HEK293 (cell line): ENCODE data around the gene MMS22L.

Source experiments
- CTCF ChIA-PET: fragments of 350-600 bp; formaldehyde crosslinking; extraction: SDS; loops from one replicate; lab custom pipeline; 2021; ENCODE audit warnings: antibody characterized with exemption; lab: Yijun Ruan, JAX
- POLR2A ChIA-PET: fragments of 300-600 bp; formaldehyde crosslinking; extraction: SDS; loops from one replicate; lab custom pipeline; 2020; ENCODE audit warnings: antibody characterized with exemption, inconsistent platforms; lab: Yijun Ruan, JAX
- H3K27ac ChIP-seq: fragments of 200-500 bp; sonication (Bioruptor generic); 2 replicates; pipeline ENCODE4 v1.5.1; 2014; ENCODE audit warnings: low read depth, low read length, control low read depth, inconsistent platforms; ENCODE audit errors: extremely low read depth
- H3K36me3 ChIP-seq, 2 experiments: fragments of 200-500 bp in 1 of 2; sonication (Bioruptor generic) in 1 of 2; 1 replicate in 1 of 2; 2 replicates in 1 of 2; pipeline ENCODE4 v1.5.1; 2014 to 2017; ENCODE audit warnings: inconsistent platforms in 2 of 2, low read length in 2 of 2; ENCODE audit not compliant: control insufficient read depth in 2 of 2, insufficient read depth in 1 of 2
- H3K4me1 ChIP-seq: fragments of 200-500 bp; sonication (Bioruptor generic); 2 replicates; pipeline ENCODE4 v1.5.1; 2014; ENCODE audit warnings: mild to moderate bottlenecking, low read length, inconsistent platforms; ENCODE audit not compliant: control insufficient read depth, insufficient read depth
- H3K4me3 ChIP-seq: 2 replicates; pipeline ENCODE4 v1.5.1; 2011; ENCODE audit warnings: low read depth, mild to moderate bottlenecking, control low read depth, low read length, moderate library complexity
- H3K9me3 ChIP-seq: fragments of 200-500 bp; sonication (Bioruptor generic); 2 replicates; pipeline ENCODE4 v1.5.1; 2014; ENCODE audit warnings: low read depth, low read length, inconsistent platforms; ENCODE audit not compliant: control insufficient read depth, insufficient read depth
- GLI2 ChIP-seq: fragments of 450-650 bp; formaldehyde crosslinking; IDR thresholded peaks from 2 replicates; pipeline ENCODE4; 2017; ENCODE audit warnings: missing biosample characterization, missing genetic modification characterization, low read depth, borderline replicate concordance
- GLIS2 ChIP-seq: fragments of 450-650 bp; formaldehyde crosslinking; IDR thresholded peaks from 2 replicates; pipeline ENCODE4 v1.5.1; 2016; ENCODE audit warnings: missing biosample characterization, missing genetic modification characterization
- HOXC10 ChIP-seq: sonication (generic); formaldehyde crosslinking; IDR thresholded peaks from 2 replicates; pipeline ENCODE4 v1.8.1; 2023; ENCODE audit warnings: mild to moderate bottlenecking, missing genetic modification reagents
- IKZF3 ChIP-seq: fragments of 450-650 bp; IDR thresholded peaks from 2 replicates; pipeline ENCODE4 v1.5.0; 2018; ENCODE audit warnings: missing biosample characterization, mild to moderate bottlenecking, missing genetic modification characterization, moderate library complexity
- KLF17 ChIP-seq: fragments of 450-650 bp; formaldehyde crosslinking; IDR thresholded peaks from 2 replicates; pipeline ENCODE4 v1.5.1; 2016; ENCODE audit warnings: missing biosample characterization, missing genetic modification characterization
- SALL2 ChIP-seq: fragments of 450-650 bp; formaldehyde crosslinking; IDR thresholded peaks from 2 replicates; pipeline ENCODE4 v1.5.0; 2017; ENCODE audit warnings: missing biosample characterization, mild to moderate bottlenecking, missing genetic modification characterization, borderline replicate concordance
- YY2 ChIP-seq: fragments of 450-650 bp; formaldehyde crosslinking; IDR thresholded peaks from 2 replicates; pipeline ENCODE4 v1.5.1; 2016; ENCODE audit warnings: missing biosample characterization, missing genetic modification characterization
- ZBTB21 ChIP-seq: fragments of 450-650 bp; formaldehyde crosslinking; IDR thresholded peaks from 2 replicates; pipeline ENCODE4 v1.5.1; 2017; ENCODE audit warnings: missing biosample characterization, missing genetic modification characterization
- ZBTB26 ChIP-seq: fragments of 450-650 bp; formaldehyde crosslinking; optimal IDR thresholded peaks from 2 replicates; pipeline ENCODE3; 2016; ENCODE audit warnings: missing biosample characterization, mild to moderate bottlenecking, missing genetic modification characterization
- ZNF112 ChIP-seq: fragments of 450-650 bp; formaldehyde crosslinking; IDR thresholded peaks from 2 replicates; pipeline ENCODE4 v1.5.0; 2017; ENCODE audit warnings: missing biosample characterization, missing genetic modification characterization
- ZNF133 ChIP-seq: fragments of 450-650 bp; formaldehyde crosslinking; IDR thresholded peaks from 2 replicates; pipeline ENCODE4 v1.5.1; 2016; ENCODE audit warnings: missing biosample characterization, missing genetic modification characterization
- ZNF155 ChIP-seq: fragments of 450-650 bp; formaldehyde crosslinking; IDR thresholded peaks from 2 replicates; pipeline ENCODE4 v1.5.1; 2016; ENCODE audit warnings: missing biosample characterization, missing genetic modification characterization
- ZNF211 ChIP-seq: fragments of 450-650 bp; formaldehyde crosslinking; IDR thresholded peaks from 2 replicates; pipeline ENCODE4 v1.5.1; 2016; ENCODE audit warnings: low read depth, missing biosample characterization, missing genetic modification characterization
- ZNF280C ChIP-seq: fragments of 450-650 bp; formaldehyde crosslinking; IDR thresholded peaks from 2 replicates; pipeline ENCODE4 v1.5.1; 2016; ENCODE audit warnings: missing biosample characterization, missing genetic modification characterization
- ZNF311 ChIP-seq: fragments of 450-650 bp; formaldehyde crosslinking; IDR thresholded peaks from 2 replicates; pipeline ENCODE4 v1.5.1; 2017; ENCODE audit warnings: missing biosample characterization, missing genetic modification characterization, borderline replicate concordance
- ZNF366 ChIP-seq: fragments of 450-650 bp; formaldehyde crosslinking; conservative IDR thresholded peaks from 2 replicates; pipeline ENCODE4 v1.5.1; 2016; ENCODE audit warnings: missing biosample characterization, missing genetic modification characterization
- ZNF404 ChIP-seq: fragments of 450-650 bp; formaldehyde crosslinking; IDR thresholded peaks from 2 replicates; pipeline ENCODE4 v1.5.1; 2017; ENCODE audit warnings: missing biosample characterization, missing genetic modification characterization
- ZNF433 ChIP-seq: fragments of 450-650 bp; formaldehyde crosslinking; IDR thresholded peaks from 2 replicates; pipeline ENCODE4 v1.5.1; 2016; ENCODE audit warnings: missing biosample characterization, missing genetic modification characterization, low read depth
- ZNF48 ChIP-seq: fragments of 450-650 bp; formaldehyde crosslinking; IDR thresholded peaks from 2 replicates; pipeline ENCODE4 v1.5.1; 2016; ENCODE audit warnings: missing biosample characterization, missing genetic modification characterization
- ZNF560 ChIP-seq: fragments of 450-650 bp; formaldehyde crosslinking; IDR thresholded peaks from 2 replicates; pipeline ENCODE4 v1.5.1; 2017; ENCODE audit warnings: missing biosample characterization, missing genetic modification characterization, borderline replicate concordance
- ZNF561 ChIP-seq: fragments of 450-650 bp; IDR thresholded peaks from 2 replicates; pipeline ENCODE4 v1.5.1; 2018; ENCODE audit warnings: missing biosample characterization, missing genetic modification characterization, borderline replicate concordance
- ZNF580 ChIP-seq: fragments of 450-650 bp; formaldehyde crosslinking; IDR thresholded peaks from 2 replicates; pipeline ENCODE4 v1.5.1; 2016; ENCODE audit warnings: missing biosample characterization, missing genetic modification characterization
- ZNF623 ChIP-seq: fragments of 450-650 bp; formaldehyde crosslinking; IDR thresholded peaks from 2 replicates; pipeline ENCODE4 v1.5.1; 2016; ENCODE audit warnings: missing biosample characterization, missing genetic modification characterization
- ZNF76 ChIP-seq: fragments of 450-650 bp; formaldehyde crosslinking; IDR thresholded peaks from 2 replicates; pipeline ENCODE4; 2016; ENCODE audit warnings: low read depth, missing biosample characterization, missing genetic modification characterization, borderline replicate concordance
- ZNF791 ChIP-seq: fragments of 450-650 bp; formaldehyde crosslinking; IDR thresholded peaks from 2 replicates; pipeline ENCODE4 v1.5.1; 2016; ENCODE audit warnings: missing biosample characterization, missing genetic modification characterization
- ZSCAN5A ChIP-seq: fragments of 450-650 bp; formaldehyde crosslinking; IDR thresholded peaks from 2 replicates; pipeline ENCODE4 v1.5.1; 2016; ENCODE audit warnings: missing biosample characterization, missing genetic modification characterization
- ZXDB ChIP-seq: fragments of 450-650 bp; formaldehyde crosslinking; IDR thresholded peaks from 2 replicates; pipeline ENCODE4 v1.5.1; 2016; ENCODE audit warnings: missing biosample characterization, missing genetic modification characterization

MMS22L gene

GRCh38 chr6:97123112-97123511, 159.9 kb downstream of the MMS22L start:
- TF ChIP-seq ZNF580 (tag by site-specific recombination) (no peak), ZNF48 (tag by site-specific recombination) (no peak), ZNF561 (tag by site-specific recombination) (no peak), GLIS2 (no peak), ZNF76 (tag by site-specific recombination) (no peak), ZBTB21 (no peak), GLI2 (tag by site-specific recombination) (no peak), HOXC10 (CRISPR knock-in tag) (no peak), ZBTB26 (tag by site-specific recombination) (no peak), ZNF404 (tag by site-specific recombination) (no peak), KLF17 (tag by site-specific recombination) (no peak), ZNF280C (tag by site-specific recombination) (no peak)

GRCh38 chr6:97120511-97120910, 162.5 kb downstream of the MMS22L start:
- POLR2A ChIA-PET, result no interaction called here
- TF ChIP-seq ZNF211 (tag by site-specific recombination) (no peak), ZNF560 (tag by site-specific recombination) (no peak), IKZF3 (tag by site-specific recombination) (no peak), ZNF112 (tag by site-specific recombination) (no peak), SALL2 (no peak), ZXDB (tag by site-specific recombination) (no peak), ZNF404 (tag by site-specific recombination) (no peak), ZNF366 (tag by site-specific recombination) (no peak), ZBTB21 (no peak), ZBTB26 (tag by site-specific recombination) (no peak), ZNF133 (tag by site-specific recombination) (no peak), ZNF791 (tag by site-specific recombination) (no peak), ZSCAN5A (no peak), GLI2 (tag by site-specific recombination) (no peak), ZNF311 (no peak), ZNF580 (tag by site-specific recombination) (no peak), ZNF623 (tag by site-specific recombination) (no peak), YY2 (tag by site-specific recombination) (no peak), ZNF433 (tag by site-specific recombination) (no peak), ZNF155 (tag by site-specific recombination) (no peak)
- TF ChIP-seq, all 188 proteins: peak for 0
- H3K9me3 ChIP-seq, result no peaks in the 10 kb centered on the region
- H3K27ac ChIP-seq, result no peak overlapping the region
- no peaks in the 10 kb centered on the region for H3K36me3 ChIP-seq
- CTCF ChIA-PET, result interaction anchor here (0.6 to 0.7 kb wide), 2 partner anchors 273 to 396 kb away, joined by 3 to 6 read pairs; no protein-coding TSS in a partner anchor
- H3K4me1 ChIP-seq, result no peaks in the 10 kb centered on the region
- H3K4me3 ChIP-seq, result no peak overlapping the region

More at GRCh38 chr6:97123112-97123511, 159.9 kb downstream of the MMS22L start:
- Histone ChIP-seq H3K9me3 (no peaks in the 10 kb centered on the region), H3K4me3 (no peak overlapping the region), H3K4me1 (no peaks in the 10 kb centered on the region), H3K36me3 (no peaks in the 10 kb centered on the region), H3K27ac (no peak overlapping the region)
- ChIA-PET POLR2A (no interaction called here), CTCF (interaction anchor here (0.6 kb wide), 1 partner anchor 205 kb away, joined by 3 read pairs; no protein-coding TSS in a partner anchor)
